ENCODE data around the gene CYP17A1.

DNA sequence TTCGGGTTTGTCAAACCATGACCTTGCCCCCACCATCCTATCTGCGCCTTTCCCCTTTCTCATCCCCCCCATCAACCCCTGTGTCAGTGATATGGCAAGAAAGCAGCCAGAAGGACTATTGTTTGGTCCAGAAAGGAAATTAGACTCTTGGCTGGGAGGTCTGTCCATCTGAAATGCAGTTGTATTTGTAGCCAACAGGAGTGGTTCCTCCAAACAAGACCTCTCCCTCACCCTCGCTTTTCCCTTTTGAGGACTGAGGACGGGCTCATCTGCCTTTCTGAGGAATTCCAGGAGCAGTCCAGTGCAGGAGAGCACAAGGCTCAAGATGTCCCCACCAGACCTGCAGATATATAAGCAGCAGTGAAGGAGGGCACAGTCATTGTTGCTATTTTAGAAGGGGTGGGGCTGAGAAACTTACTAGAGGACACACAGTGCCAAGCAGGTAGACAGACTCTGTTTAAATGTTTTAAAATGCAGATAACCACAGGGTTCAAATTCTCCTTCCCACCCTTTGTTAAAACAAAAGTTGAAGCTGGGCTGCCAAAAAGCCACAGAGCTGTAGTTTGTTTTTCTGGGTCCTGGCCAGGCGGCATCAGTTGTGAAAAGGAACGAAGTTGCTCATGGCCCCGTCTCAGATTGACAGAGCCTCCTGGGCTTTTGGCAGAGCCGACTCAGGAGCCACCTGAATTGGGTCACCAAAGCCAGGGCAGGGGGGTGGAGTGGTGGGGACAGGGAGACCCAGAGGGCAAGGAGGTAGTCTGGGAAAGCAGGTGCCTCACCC is 37.3 kb downstream of the CYP17A1 start:
- TF ChIP-seq, protein P1, sequence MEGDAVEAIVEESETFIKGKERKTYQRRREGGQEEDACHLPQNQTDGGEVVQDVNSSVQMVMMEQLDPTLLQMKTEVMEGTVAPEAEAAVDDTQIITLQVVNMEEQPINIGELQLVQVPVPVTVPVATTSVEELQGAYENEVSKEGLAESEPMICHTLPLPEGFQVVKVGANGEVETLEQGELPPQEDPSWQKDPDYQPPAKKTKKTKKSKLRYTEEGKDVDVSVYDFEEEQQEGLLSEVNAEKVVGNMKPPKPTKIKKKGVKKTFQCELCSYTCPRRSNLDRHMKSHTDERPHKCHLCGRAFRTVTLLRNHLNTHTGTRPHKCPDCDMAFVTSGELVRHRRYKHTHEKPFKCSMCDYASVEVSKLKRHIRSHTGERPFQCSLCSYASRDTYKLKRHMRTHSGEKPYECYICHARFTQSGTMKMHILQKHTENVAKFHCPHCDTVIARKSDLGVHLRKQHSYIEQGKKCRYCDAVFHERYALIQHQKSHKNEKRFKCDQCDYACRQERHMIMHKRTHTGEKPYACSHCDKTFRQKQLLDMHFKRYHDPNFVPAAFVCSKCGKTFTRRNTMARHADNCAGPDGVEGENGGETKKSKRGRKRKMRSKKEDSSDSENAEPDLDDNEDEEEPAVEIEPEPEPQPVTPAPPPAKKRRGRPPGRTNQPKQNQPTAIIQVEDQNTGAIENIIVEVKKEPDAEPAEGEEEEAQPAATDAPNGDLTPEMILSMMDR (IDR thresholded peaks at IDR 0.05) = no peak
- no peak for TF ChIP-seq POLR2A (IDR thresholded peaks at IDR 0.05)

All from body of pancreas (tissue), 4 donors.